Neural progenitor cell (in vitro differentiated cells): ENCODE data around the gene PIGL. TPM values are rescaled to one million over a fixed set of nuclear protein-coding genes. Genes with fewer than 3 reads are reported as not detected.

ENCODE experiments used
- DNase-seq: peaks from one replicate; pipeline ENCODE4 v3.0.0-alpha.2; 2016; ENCODE audit warnings: low spot score
- H2AFZ ChIP-seq: fragments of 200-600 bp; sonication (generic); replicated peaks from 2 replicates; pipeline ENCODE4 v1.6.1; 2016; ENCODE audit warnings: antibody characterized with exemption
- H3F3A ChIP-seq: fragments of 200-600 bp; sonication (generic); 2 replicates; pipeline ENCODE4 v1.6.1; 2016; ENCODE audit warnings: antibody characterized with exemption, low read depth
- H3K27ac ChIP-seq: fragments of 200-600 bp; sonication (generic); 2 replicates; pipeline ENCODE4 v1.5.1; 2016; ENCODE audit warnings: mild to moderate bottlenecking
- H3K27me3 ChIP-seq: fragments of 200-600 bp; sonication (generic); 2 replicates; pipeline ENCODE4 v1.6.1; 2016; ENCODE audit warnings: mild to moderate bottlenecking, moderate library complexity
- H3K36me3 ChIP-seq: fragments of 200-600 bp; sonication (generic); 2 replicates; pipeline ENCODE4 v1.5.1; 2016
- H3K4me1 ChIP-seq: fragments of 200-600 bp; sonication (generic); 2 replicates; pipeline ENCODE4 v1.6.1; 2016; ENCODE audit warnings: mixed run types
- H3K4me2 ChIP-seq: fragments of 200-600 bp; sonication (generic); 2 replicates; pipeline ENCODE4 v1.6.1; 2016
- H3K4me3 ChIP-seq: fragments of 200-600 bp; sonication (generic); 2 replicates; pipeline ENCODE4 v1.5.1; 2016
- H3K79me2 ChIP-seq: fragments of 200-600 bp; sonication (generic); 2 replicates; pipeline ENCODE4 v1.6.1; 2016; ENCODE audit warnings: low read depth
- H3K9ac ChIP-seq: fragments of 200-600 bp; sonication (generic); 2 replicates; pipeline ENCODE4 v1.6.1; 2016
- H3K9me3 ChIP-seq: fragments of 200-600 bp; sonication (generic); 2 replicates; pipeline ENCODE4 v1.5.1; 2016; ENCODE audit warnings: low read depth
- H4K20me1 ChIP-seq: fragments of 200-600 bp; sonication (generic); 2 replicates; pipeline ENCODE4 v1.6.1; 2016; ENCODE audit warnings: low read depth
- H3K27ac Mint-ChIP-seq: 3 replicates; pipeline ENCODE4 v1.8.0; 2021; ENCODE audit warnings: mixed read lengths
- H3K27me3 Mint-ChIP-seq: 2 replicates; pipeline ENCODE4 v1.8.0; 2022; ENCODE audit warnings: low read depth, mild to moderate bottlenecking, inconsistent platforms, moderate library complexity, mixed read lengths; ENCODE audit not compliant: insufficient read depth
- H3K36me3 Mint-ChIP-seq: 3 replicates; pipeline ENCODE4 v1.8.0; 2021; ENCODE audit warnings: mixed read lengths
- H3K4me1 Mint-ChIP-seq: 3 replicates; pipeline ENCODE4 v1.8.0; 2021; ENCODE audit warnings: mixed read lengths
- H3K4me3 Mint-ChIP-seq: 3 replicates; pipeline ENCODE4 v1.8.0; 2021; ENCODE audit warnings: mild to moderate bottlenecking, moderate library complexity, mixed read lengths
- H3K9me3 Mint-ChIP-seq: 3 replicates; pipeline ENCODE4 v1.8.0; 2020; ENCODE audit warnings: mixed read lengths
- CTCF ChIP-seq: fragments of 200-600 bp; sonication (generic); IDR thresholded peaks from 2 replicates; pipeline ENCODE4 v1.5.1; 2017; ENCODE audit warnings: antibody characterized with exemption, mild to moderate bottlenecking
- EZH2 ChIP-seq: fragments of 200-600 bp; sonication (generic); IDR thresholded peaks from 2 replicates; pipeline ENCODE4 v1.6.1; 2017; ENCODE audit warnings: antibody characterized with exemption, mild to moderate bottlenecking, moderate library complexity
- EZH2phosphoT487 ChIP-seq: fragments of 200-600 bp; sonication (generic); IDR thresholded peaks from 2 replicates; pipeline ENCODE4 v1.6.1; 2017; ENCODE audit warnings: antibody characterized with exemption
- total RNA-seq: library from RNA; depleted of rRNA; stranded (reverse); fragments of >200 nt; gene quantifications from 2 replicates; pipeline ENCODE4 v1.2.3, GENCODE V29; 2015; ENCODE audit warnings: low replicate concordance

Gene PIGL
- total RNA-seq, 1 donor from 2014 or later = 57.0 TPM

- Histone ChIP-seq H3K4me3 (no peak overlapping the region), H3K9ac (no peak overlapping the region), H2AFZ (no peak overlapping the region), H3K4me1 (peaks cover 11% of the 10 kb centered on the region), H4K20me1 (peaks cover 25% of the 10 kb centered on the region), H3F3A (peaks cover 11% of the 10 kb centered on the region), H3K4me2 (no peak overlapping the region), H3K36me3 (no peaks in the 10 kb centered on the region), H3K27ac (no peak overlapping the region), H3K9me3 (no peaks in the 10 kb centered on the region), H3K27me3 (peaks cover 7% of the 10 kb centered on the region), H3K79me2 (no peaks in the 10 kb centered on the region)
- TF ChIP-seq EZH2phosphoT487 = no peak
- peaks cover 17% of the 10 kb centered on the region for H3K4me1 Mint-ChIP-seq
- H3K9me3 Mint-ChIP-seq = no peaks in the 10 kb centered on the region
- H3K36me3 Mint-ChIP-seq = peaks cover 4% of the 10 kb centered on the region
- H3K27ac Mint-ChIP-seq = no peak overlapping the region
- DNase-seq = no peak
- H3K27me3 Mint-ChIP-seq = peaks cover 2% of the 10 kb centered on the region
- H3K4me3 Mint-ChIP-seq = no peak overlapping the region
These were observed 42.9 kb downstream of the PIGL start for GRCh38 chr17:16259926-16260325.

DNA sequence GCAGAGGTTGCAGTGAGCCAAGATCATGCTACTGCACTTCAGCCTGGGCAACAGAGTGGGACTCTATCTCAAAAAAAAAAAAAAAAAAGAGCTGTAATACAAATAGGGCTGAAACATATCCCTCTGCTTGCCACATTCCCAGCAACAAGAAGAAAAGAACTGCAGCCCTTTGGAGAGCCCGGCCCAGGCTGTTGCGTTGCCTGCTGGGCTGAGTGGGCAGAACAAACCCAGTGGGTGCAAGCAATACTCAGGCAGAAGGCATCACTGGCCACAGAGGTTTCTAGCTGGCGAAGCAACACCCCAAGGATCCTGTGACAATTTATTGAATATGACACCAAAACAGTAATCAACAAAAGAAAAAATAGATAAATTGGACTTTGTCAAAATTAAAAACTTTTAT lies 44.0 kb downstream of the PIGL start:
- H3K4me3 ChIP-seq = no peak overlapping the region
- H3K4me3 Mint-ChIP-seq = no peak overlapping the region
- no peak overlapping the region for H3K27ac ChIP-seq

DNA sequence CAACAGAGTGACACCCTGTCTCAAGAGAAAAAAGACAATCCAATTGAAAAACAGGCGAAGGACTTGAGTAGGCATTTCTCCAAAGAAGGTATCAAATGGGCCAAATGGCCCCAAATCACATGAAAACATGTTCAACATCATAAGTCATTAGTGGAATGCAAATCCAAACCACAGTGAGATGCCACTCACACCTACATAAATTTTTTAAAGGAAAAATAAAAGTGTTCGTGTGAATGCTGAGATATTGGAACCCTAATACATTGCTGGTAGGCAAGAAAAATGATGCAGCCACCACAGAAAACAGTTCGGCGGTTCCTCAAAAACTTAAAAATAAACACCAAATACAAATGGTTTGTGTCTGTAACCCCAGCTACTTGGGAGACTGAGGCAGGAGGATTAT lies 45.2 kb downstream of the PIGL start:
- no peak for DNase-seq
- Histone ChIP-seq H3K27ac (no peak overlapping the region), H3K27me3 (no peaks in the 10 kb centered on the region), H3K4me1 (no peaks in the 10 kb centered on the region), H3K4me2 (no peak overlapping the region), H3K4me3 (no peak overlapping the region), H3K9ac (no peak overlapping the region), H3K36me3 (no peaks in the 10 kb centered on the region), H3F3A (no peaks in the 10 kb centered on the region), H2AFZ (no peak overlapping the region), H4K20me1 (peaks cover 2% of the 10 kb centered on the region), H3K9me3 (no peaks in the 10 kb centered on the region), H3K79me2 (no peaks in the 10 kb centered on the region)
- peaks cover 4% of the 10 kb centered on the region for H3K36me3 Mint-ChIP-seq
- no peaks in the 10 kb centered on the region for H3K9me3 Mint-ChIP-seq
- H3K4me1 Mint-ChIP-seq = peaks cover 3% of the 10 kb centered on the region
- peaks cover 5% of the 10 kb centered on the region for H3K27me3 Mint-ChIP-seq
- H3K27ac Mint-ChIP-seq = no peak overlapping the region
- TF ChIP-seq EZH2phosphoT487 (no peak), CTCF (no peak), EZH2 (no peak)
- no peak overlapping the region for H3K4me3 Mint-ChIP-seq

More for the DNA sequence above, 44.0 kb downstream of the PIGL start:
- H3K36me3 Mint-ChIP-seq = peaks cover 4% of the 10 kb centered on the region
- no peaks in the 10 kb centered on the region for H3K36me3 ChIP-seq
- H4K20me1 ChIP-seq = peaks cover 14% of the 10 kb centered on the region
- no peak for DNase-seq
- H3K27me3 Mint-ChIP-seq = peaks cover 5% of the 10 kb centered on the region
- no peak for TF ChIP-seq EZH2
- TF ChIP-seq EZH2phosphoT487 = no peak
- no peak for TF ChIP-seq CTCF
- no peaks in the 10 kb centered on the region for H3K9me3 Mint-ChIP-seq
- no peaks in the 10 kb centered on the region for H3K4me1 ChIP-seq
- H3K4me1 Mint-ChIP-seq = peaks cover 5% of the 10 kb centered on the region
- H3F3A ChIP-seq = no peaks in the 10 kb centered on the region
- H3K4me2 ChIP-seq = no peak overlapping the region
- no peaks in the 10 kb centered on the region for H3K9me3 ChIP-seq
- no peak overlapping the region for H3K9ac ChIP-seq
- H2AFZ ChIP-seq = no peak overlapping the region
- H3K27ac Mint-ChIP-seq = no peak overlapping the region
- H3K79me2 ChIP-seq = no peaks in the 10 kb centered on the region
- peaks cover 7% of the 10 kb centered on the region for H3K27me3 ChIP-seq

- Mint-ChIP-seq H3K4me3 (no peak overlapping the region), H3K36me3 (no peaks in the 10 kb centered on the region), H3K27me3 (peaks cover 3% of the 10 kb centered on the region), H3K9me3 (no peaks in the 10 kb centered on the region), H3K4me1 (no peaks in the 10 kb centered on the region), H3K27ac (no peak overlapping the region)
- H3K9me3 ChIP-seq = no peaks in the 10 kb centered on the region
- H3K79me2 ChIP-seq = no peaks in the 10 kb centered on the region
- H3F3A ChIP-seq = no peaks in the 10 kb centered on the region
- no peak overlapping the region for H3K4me2 ChIP-seq
- no peak for TF ChIP-seq EZH2
- no peak for TF ChIP-seq EZH2phosphoT487
- no peak for TF ChIP-seq CTCF
- H4K20me1 ChIP-seq = no peaks in the 10 kb centered on the region
- no peaks in the 10 kb centered on the region for H3K4me1 ChIP-seq
- no peaks in the 10 kb centered on the region for H3K27me3 ChIP-seq
- no peaks in the 10 kb centered on the region for H3K36me3 ChIP-seq
- H3K4me3 ChIP-seq = no peak overlapping the region
- DNase-seq = no peak
- no peak overlapping the region for H2AFZ ChIP-seq
- H3K27ac ChIP-seq = no peak overlapping the region
- H3K9ac ChIP-seq = no peak overlapping the region
These were observed 50.2 kb downstream of the PIGL start for GRCh38 chr17:16267174-16267573.
